ENCODE data around the gene NRG2. TPM values are rescaled to one million over a fixed set of nuclear protein-coding genes. Genes with fewer than 3 reads are reported as not detected.

NRG2 gene
- polyA plus RNA-seq, 1 of the 3 experiments (the other 2 are of a cell fraction), result 3.7 TPM

- no peak overlapping the region for H3K9ac ChIP-seq
- no peaks in the 10 kb centered on the region for H3K9me2 ChIP-seq
- no peak overlapping the region for H2AFZ ChIP-seq (ENCODE audit: low read depth)
- H3K4me2 ChIP-seq, result no peak overlapping the region
- no peaks in the 10 kb centered on the region for H3K36me3 ChIP-seq (replicated peaks in 1 of 2; ENCODE audit: control insufficient read depth in 1 of 2, insufficient read depth in 2 of 2, low read length in 1 of 2)
- H3K4me1 ChIP-seq (ENCODE audit: control insufficient read depth in 1 of 2, insufficient read depth in 2 of 2, low read depth in 1 of 2, low read length in 1 of 2), result peaks cover 0 to 49% of the 10 kb centered on the region in 2 experiments; a peak in 1 of 4 replicates
- TF ChIP-seq EP300 (IDR thresholded peaks at IDR 0.05; ENCODE audit: borderline replicate concordance in 1 of 2, low read depth in 1 of 2, low read length in 1 of 2) (peak in 1 of 2 experiments; percentile 31; a peak in 2 of 4 replicates), IRF3 (IDR thresholded peaks at IDR 0.05; ENCODE audit: low read depth, low read length) (no peak), GATA2 (CRISPR knock-in tag; IDR thresholded peaks at IDR 0.05) (peak; percentile 82)
- 64% methylated on average over 8 of the region's 18 CpGs for WGBS (ENCODE audit: low lambda C conversion rate)
- H3K9me3 ChIP-seq, result no peaks in the 10 kb centered on the region
- H3F3A ChIP-seq (replicated peaks; ENCODE audit: insufficient read depth), result no peaks in the 10 kb centered on the region
- CTCF ChIA-PET, result interaction anchor here (0.9 to 5.8 kb wide), 14 partner anchors 9 to 233 kb away, joined by 3 to 55 read pairs (median 8); no protein-coding TSS in a partner anchor
- POLR2A ChIA-PET, result no interaction called here
- H4K20me1 ChIP-seq (ENCODE audit: insufficient read depth), result no peaks in the 10 kb centered on the region
- no peak overlapping the region for H3K4me3 ChIP-seq (ENCODE audit: low read depth in 2 of 2, low read length in 1 of 2)
- peak; percentile 59 for DNase-seq
- H3K27me3 ChIP-seq (ENCODE audit: insufficient read depth), result no peaks in the 10 kb centered on the region
- H3K79me2 ChIP-seq (ENCODE audit: insufficient read depth), result no peaks in the 10 kb centered on the region
- peak overlapping the region in 1 of 2 experiments; percentile 74; a peak in 2 of 4 replicates for H3K27ac ChIP-seq (ENCODE audit: low read depth in 2 of 2, low read length in 1 of 2)
These were observed 162.5 kb downstream of the NRG2 start for GRCh38 chr5:139880416-139881142.

GRCh38 chr5:139878093-139878492, 165.0 kb downstream of the NRG2 start:
- no peak overlapping the region for H3K27ac ChIP-seq (ENCODE audit: low read depth in 2 of 2, low read length in 1 of 2)
- TF ChIP-seq TEAD4 (IDR thresholded peaks at IDR 0.05; ENCODE audit: borderline replicate concordance, insufficient read depth), result no peak
- peak; percentile 53; the same call in 1 of the 2 replicates for TF ChIP-seq USF1 (IDR thresholded peaks at IDR 0.05; ENCODE audit: borderline replicate concordance, low read depth)
- CTCF ChIA-PET, result interaction anchor here (1.2 to 5.8 kb wide), 4 partner anchors 90 to 163 kb away, joined by 4 to 55 read pairs (median 17); no protein-coding TSS in a partner anchor
- no peaks in the 10 kb centered on the region for H3K36me3 ChIP-seq (replicated peaks in 1 of 2; ENCODE audit: control insufficient read depth in 1 of 2, insufficient read depth in 2 of 2, low read length in 1 of 2)
- no peak overlapping the region for H3K9ac ChIP-seq
- H3K79me2 ChIP-seq (ENCODE audit: insufficient read depth), result no peaks in the 10 kb centered on the region
- H3K4me1 ChIP-seq (ENCODE audit: control insufficient read depth in 1 of 2, insufficient read depth in 2 of 2, low read depth in 1 of 2, low read length in 1 of 2), result peaks cover 0 to 50% of the 10 kb centered on the region in 2 experiments; a peak in 1 of 4 replicates
- H2AFZ ChIP-seq (ENCODE audit: low read depth), result no peak overlapping the region
- 73% methylated on average over 2 of the region's 3 CpGs for WGBS (ENCODE audit: low lambda C conversion rate)
- POLR2A ChIA-PET, result no interaction called here
- H3K4me3 ChIP-seq (ENCODE audit: low read depth in 2 of 2, low read length in 1 of 2), result no peak overlapping the region
- H3K4me2 ChIP-seq, result no peak overlapping the region
- H3K9me2 ChIP-seq, result no peaks in the 10 kb centered on the region
- H3K9me3 ChIP-seq, result no peaks in the 10 kb centered on the region
- H4K20me1 ChIP-seq (ENCODE audit: insufficient read depth), result no peaks in the 10 kb centered on the region
- DNase-seq, result no peak
- no peaks in the 10 kb centered on the region for H3K27me3 ChIP-seq (ENCODE audit: insufficient read depth)
- no peaks in the 10 kb centered on the region for H3F3A ChIP-seq (replicated peaks; ENCODE audit: insufficient read depth)

- no peak overlapping the region for H3K27ac ChIP-seq (ENCODE audit: low read depth in 2 of 2, low read length in 1 of 2)
- H3K36me3 ChIP-seq (replicated peaks in 1 of 2; ENCODE audit: control insufficient read depth in 1 of 2, insufficient read depth in 2 of 2, low read length in 1 of 2), result no peaks in the 10 kb centered on the region
- ChIA-PET POLR2A (no interaction called here), CTCF (interaction anchor here (0.9 to 4.1 kb wide), 5 partner anchors 14 to 93 kb away, joined by 3 to 18 read pairs (median 3); no protein-coding TSS in a partner anchor)
- H3K27me3 ChIP-seq (ENCODE audit: insufficient read depth), result no peaks in the 10 kb centered on the region
- H3K9me2 ChIP-seq, result no peaks in the 10 kb centered on the region
- DNase-seq, result no peak
- WGBS (ENCODE audit: low lambda C conversion rate), result 100% methylated on average over 4 of the region's 6 CpGs
- no peaks in the 10 kb centered on the region for H3F3A ChIP-seq (replicated peaks; ENCODE audit: insufficient read depth)
- H3K4me2 ChIP-seq, result no peak overlapping the region
- no peaks in the 10 kb centered on the region for H3K79me2 ChIP-seq (ENCODE audit: insufficient read depth)
- H3K4me1 ChIP-seq (ENCODE audit: control insufficient read depth in 1 of 2, insufficient read depth in 2 of 2, low read depth in 1 of 2, low read length in 1 of 2), result peaks cover 0 to 44% of the 10 kb centered on the region in 2 experiments; a peak in 1 of 4 replicates
- no peak overlapping the region for H2AFZ ChIP-seq (ENCODE audit: low read depth)
- no peaks in the 10 kb centered on the region for H3K9me3 ChIP-seq
- H4K20me1 ChIP-seq (ENCODE audit: insufficient read depth), result no peaks in the 10 kb centered on the region
- H3K4me3 ChIP-seq (ENCODE audit: low read depth in 2 of 2, low read length in 1 of 2), result no peak overlapping the region
- H3K9ac ChIP-seq, result no peak overlapping the region
- TF ChIP-seq ELF1 (IDR thresholded peaks at IDR 0.05) (no peak), GATA2 (CRISPR knock-in tag; IDR thresholded peaks at IDR 0.05) (no peak), ZBTB33 (IDR thresholded peaks at IDR 0.05; ENCODE audit: borderline replicate concordance, low read depth) (no peak), RFX5 (IDR thresholded peaks at IDR 0.05; ENCODE audit: low read length) (no peak), TCF12 (IDR thresholded peaks at IDR 0.05) (no peak), MEF2A (IDR thresholded peaks at IDR 0.05; ENCODE audit: borderline replicate concordance, low read depth) (no peak), GABPA (IDR thresholded peaks at IDR 0.05; ENCODE audit: low read depth) (no peak)
- TF ChIP-seq, protein P1, sequence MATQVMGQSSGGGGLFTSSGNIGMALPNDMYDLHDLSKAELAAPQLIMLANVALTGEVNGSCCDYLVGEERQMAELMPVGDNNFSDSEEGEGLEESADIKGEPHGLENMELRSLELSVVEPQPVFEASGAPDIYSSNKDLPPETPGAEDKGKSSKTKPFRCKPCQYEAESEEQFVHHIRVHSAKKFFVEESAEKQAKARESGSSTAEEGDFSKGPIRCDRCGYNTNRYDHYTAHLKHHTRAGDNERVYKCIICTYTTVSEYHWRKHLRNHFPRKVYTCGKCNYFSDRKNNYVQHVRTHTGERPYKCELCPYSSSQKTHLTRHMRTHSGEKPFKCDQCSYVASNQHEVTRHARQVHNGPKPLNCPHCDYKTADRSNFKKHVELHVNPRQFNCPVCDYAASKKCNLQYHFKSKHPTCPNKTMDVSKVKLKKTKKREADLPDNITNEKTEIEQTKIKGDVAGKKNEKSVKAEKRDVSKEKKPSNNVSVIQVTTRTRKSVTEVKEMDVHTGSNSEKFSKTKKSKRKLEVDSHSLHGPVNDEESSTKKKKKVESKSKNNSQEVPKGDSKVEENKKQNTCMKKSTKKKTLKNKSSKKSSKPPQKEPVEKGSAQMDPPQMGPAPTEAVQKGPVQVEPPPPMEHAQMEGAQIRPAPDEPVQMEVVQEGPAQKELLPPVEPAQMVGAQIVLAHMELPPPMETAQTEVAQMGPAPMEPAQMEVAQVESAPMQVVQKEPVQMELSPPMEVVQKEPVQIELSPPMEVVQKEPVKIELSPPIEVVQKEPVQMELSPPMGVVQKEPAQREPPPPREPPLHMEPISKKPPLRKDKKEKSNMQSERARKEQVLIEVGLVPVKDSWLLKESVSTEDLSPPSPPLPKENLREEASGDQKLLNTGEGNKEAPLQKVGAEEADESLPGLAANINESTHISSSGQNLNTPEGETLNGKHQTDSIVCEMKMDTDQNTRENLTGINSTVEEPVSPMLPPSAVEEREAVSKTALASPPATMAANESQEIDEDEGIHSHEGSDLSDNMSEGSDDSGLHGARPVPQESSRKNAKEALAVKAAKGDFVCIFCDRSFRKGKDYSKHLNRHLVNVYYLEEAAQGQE (IDR thresholded peaks at IDR 0.05; ENCODE audit: low read depth, low read length), result no peak
These were observed 165.9 kb downstream of the NRG2 start for GRCh38 chr5:139877129-139877597.
